Midbrain (tissue), 1 donor: Measurements from ENCODE around the gene UBASH3B.
"Not testable (repeated sequence)": the region's sequence is repeated elsewhere in the genome, so short reads cannot be mapped to it uniquely, and the experiment has no call there.

Experiments
- DNase-seq: peaks from one replicate; lab custom pipeline; 2025; lab: John Stamatoyannopoulos, UW

The UBASH3B gene

DNA sequence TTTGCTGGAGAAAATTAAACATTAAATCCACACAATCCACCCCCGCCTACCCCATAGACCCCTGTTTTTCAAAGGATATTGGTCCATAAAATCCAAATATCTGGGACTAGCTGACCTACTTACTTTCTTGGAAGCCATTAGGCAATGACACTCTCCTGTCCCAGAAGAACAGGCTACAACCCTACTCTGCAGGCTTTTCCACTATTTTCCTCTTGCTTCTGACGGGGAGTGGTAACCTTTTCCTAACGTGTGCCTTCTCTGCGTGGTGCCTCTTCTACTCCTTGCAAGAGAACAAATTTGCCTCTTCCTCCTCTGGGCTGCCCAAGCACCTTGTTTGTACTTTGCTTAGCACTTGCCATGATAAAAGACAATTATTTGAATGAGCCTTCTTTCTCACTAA is 51.6 kb downstream of the UBASH3B start:
- no peak for DNase-seq

GRCh38 chr11:122707901-122708300 is 52.4 kb downstream of the UBASH3B start:
- DNase-seq, result no peak

- no peak for DNase-seq
These were observed 53.7 kb downstream of the UBASH3B start for GRCh38 chr11:122709039-122709760.

GRCh38 chr11:122711362-122711761 is 55.8 kb downstream of the UBASH3B start:
- DNase-seq, result no peak

DNA sequence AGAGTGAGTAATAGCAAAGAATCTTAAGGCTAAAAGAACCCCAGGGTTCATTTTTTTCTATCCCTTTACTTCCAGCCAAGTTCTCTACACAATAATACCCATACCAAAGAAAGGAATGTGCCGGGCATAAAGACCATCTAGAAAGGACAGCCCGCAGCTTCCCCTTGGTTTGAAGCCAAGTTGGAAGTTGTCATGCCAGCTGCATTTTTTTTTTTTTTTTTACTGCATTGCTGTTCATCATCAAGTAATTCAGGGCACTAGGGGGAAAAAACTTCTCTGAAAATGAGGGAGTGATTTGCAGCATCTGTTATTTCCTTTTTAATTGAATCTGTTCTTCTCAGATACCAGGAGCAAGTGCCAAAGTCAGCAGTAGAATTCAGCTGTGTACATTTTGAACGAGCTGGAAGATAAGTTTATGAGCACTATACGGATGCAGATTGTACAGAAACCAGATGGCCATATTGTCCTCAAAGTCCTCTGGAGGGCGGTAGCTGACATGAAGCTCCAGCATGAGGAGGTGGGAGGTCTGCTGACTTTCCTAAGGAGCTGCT is 56.4 kb downstream of the UBASH3B start:
- no peak for DNase-seq

DNA sequence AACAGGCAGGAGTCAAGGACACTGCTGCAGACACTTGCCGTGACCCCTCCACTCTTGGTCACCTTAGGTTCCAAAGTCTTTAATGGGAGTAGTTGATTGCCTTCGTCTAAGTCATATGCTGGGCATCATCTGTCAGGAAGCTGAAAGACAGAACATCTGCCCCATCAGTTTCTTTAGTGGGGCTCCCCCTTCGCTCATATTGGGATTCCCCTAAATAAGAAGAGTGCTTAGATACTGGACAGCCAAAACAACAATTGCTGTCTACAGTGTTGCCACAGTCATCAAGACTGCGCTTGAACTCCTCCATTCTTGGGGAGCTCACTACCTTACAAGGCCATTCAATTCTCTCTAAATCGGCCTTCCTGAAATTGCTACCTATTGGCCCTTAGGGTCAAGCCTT is 58.5 kb downstream of the UBASH3B start:
- DNase-seq, result no peak

DNA sequence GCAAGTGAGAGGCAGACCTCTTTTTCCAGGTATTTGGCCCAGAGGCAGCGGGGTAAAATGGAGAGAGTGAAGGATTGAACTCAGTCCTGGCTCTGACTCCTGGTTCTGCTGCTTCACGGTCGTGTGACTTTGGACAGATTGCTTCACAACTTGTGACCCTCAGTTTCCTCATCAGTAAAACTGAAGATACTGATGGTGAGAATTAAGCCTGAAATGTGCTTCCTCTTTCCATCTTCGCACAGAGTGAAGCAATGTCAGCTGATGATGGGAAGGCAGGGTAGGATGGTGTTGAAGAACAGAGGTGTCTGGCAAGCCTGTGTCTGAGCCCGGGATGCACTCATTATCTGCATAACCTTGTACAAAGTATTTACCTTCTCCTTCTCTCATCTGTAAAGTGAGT is 59.0 kb downstream of the UBASH3B start:
- DNase-seq, result no peak

- DNase-seq, result no peak
These were observed 60.3 kb downstream of the UBASH3B start for GRCh38 chr11:122715548-122716440.

DNA sequence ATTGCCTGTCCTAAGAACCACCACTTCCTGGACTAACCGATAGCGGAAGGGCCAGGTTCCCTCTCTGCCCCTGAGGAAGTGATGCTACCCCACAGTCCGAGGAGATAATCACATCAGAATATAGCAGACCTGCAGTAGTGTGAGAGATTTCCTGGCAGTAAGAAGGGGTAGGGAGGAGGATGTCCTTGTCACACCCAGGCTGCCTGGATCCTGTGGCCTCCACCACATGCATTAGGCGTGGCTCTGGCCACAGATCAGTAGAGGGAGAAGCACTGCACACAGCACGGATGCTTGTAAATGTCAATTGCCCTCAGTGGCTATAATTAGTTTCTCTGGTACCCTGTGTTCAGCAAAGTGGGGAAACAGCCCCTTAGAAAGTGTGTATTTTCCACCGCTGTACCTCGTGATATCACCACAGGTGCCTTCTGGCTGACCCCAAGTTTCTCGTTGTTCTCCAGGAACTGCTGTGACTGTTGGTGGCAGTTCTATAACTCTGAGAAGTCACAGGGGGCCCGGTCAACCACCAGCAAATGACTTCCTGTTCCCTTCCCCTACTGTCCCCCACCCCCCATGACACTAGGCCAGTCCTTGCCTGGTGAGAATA is 61.8 kb downstream of the UBASH3B start:
- no peak for DNase-seq

GRCh38 chr11:122720107-122720881 is 64.8 kb downstream of the UBASH3B start:
- no peak for DNase-seq

DNA sequence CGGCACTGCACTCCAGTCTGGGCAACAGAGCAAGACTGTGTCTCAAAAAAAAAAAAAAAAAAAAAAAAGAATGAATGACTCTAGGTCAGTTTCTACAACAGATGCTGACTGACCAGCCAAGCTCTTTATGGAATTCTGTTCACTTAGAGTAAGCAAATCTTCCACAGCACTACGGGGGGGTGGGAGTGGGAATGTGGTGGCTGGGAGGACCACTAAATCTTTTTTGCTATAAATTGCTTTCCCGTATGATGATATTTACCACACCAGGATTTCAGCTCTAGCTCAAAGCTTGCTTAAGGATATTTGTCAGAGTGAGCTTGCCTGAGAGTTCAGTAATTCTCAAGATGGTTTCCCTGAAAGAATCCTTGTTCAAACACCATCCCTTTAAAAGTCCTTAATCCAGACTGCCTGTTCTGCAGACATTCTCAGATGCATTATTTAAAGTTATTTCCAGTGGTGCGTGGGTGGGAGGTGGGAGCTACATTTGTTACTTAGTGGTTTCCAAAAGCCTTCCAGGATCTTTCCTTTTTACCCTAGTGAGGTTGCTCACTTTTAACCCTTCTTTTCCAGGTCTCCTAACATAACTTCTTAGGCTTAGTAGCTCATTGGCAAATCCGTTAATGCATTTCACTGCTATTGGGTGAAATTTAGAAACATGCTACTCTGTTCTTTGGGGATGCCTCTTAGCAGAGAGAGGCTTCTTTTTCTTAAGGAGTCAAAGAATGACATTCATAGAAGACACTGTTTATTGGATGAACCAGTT is 65.9 kb downstream of the UBASH3B start:
- no peak for DNase-seq

GRCh38 chr11:122721964-122722266 is 66.4 kb downstream of the UBASH3B start:
- no peak for DNase-seq

DNA sequence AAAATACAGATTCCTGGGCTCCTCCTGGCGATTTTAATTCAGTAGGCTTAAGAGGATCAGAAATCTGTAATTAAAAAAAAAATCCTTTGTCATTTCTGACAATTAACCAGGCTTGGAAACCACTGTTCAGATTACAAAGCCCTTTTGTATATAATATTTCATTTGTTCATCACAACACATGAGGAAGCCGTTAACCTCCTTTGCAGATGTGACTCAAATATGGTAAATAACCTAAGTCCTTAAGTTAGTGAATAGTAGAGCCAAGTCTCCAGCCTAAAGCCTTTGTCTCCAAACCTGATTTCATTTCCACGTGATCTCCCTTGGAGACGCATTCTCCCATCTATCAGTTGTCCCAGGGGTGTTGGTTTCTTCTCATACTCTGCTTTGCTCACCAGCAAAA is 67.6 kb downstream of the UBASH3B start:
- no peak for DNase-seq

DNA sequence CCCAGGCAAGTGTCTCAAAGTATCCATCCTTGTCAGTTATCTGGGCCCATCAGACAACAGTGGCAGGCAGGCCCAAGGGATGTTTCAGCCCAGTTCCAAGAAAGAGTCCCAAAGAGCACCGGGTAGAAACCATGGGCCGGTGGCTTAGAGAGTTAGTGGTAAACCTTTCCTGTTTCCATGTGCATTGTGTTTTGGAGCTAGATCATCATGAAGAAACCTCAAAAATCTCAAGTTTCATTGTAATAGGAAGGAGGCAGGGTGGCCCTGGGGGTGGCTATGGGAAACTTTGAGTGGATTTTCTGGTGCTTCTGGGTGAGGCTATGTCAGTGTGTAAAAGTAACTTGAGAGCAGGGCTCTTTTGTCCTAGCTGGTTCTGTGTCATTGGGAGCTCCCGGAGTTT is 68.1 kb downstream of the UBASH3B start:
- no peak for DNase-seq

DNA sequence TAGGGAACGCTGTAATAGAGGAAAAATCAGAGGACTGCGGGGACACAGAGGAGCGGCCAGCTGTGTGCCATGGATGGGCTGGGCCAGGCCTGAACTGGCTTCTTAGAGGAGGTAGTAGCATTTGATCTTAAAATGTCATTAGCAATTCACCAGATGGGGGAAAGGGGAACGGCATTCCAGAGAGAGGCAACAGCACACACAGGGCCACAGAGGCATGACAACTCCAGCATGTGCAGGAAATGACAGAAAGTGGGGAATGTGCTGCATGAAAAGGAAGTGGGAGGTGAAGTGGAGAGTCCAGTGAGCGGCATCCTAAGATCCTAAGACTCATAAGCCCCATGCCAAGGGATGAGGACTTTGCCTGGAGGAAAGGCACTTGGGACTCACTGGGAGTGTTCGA is 69.0 kb downstream of the UBASH3B start:
- DNase-seq, result no peak

DNA sequence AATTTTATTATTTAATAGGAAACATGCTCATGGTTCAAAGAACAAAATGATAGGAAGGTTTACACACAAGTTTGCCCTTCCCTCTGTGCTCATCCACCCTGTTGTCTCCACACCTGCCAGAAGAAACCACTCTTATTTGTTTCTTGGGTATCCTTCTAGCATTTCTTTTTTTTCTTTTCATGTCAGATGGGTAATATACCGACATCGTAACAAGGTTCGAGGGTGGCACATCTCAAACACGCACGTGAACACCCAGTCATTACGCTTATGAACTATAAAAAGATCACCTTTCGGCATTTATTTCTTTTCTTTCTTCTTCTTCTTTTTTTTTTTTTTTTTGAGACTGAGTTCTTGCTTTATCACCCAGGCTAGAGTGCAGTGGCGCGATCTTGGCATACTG is 70.5 kb downstream of the UBASH3B start:
- no peak for DNase-seq

DNA sequence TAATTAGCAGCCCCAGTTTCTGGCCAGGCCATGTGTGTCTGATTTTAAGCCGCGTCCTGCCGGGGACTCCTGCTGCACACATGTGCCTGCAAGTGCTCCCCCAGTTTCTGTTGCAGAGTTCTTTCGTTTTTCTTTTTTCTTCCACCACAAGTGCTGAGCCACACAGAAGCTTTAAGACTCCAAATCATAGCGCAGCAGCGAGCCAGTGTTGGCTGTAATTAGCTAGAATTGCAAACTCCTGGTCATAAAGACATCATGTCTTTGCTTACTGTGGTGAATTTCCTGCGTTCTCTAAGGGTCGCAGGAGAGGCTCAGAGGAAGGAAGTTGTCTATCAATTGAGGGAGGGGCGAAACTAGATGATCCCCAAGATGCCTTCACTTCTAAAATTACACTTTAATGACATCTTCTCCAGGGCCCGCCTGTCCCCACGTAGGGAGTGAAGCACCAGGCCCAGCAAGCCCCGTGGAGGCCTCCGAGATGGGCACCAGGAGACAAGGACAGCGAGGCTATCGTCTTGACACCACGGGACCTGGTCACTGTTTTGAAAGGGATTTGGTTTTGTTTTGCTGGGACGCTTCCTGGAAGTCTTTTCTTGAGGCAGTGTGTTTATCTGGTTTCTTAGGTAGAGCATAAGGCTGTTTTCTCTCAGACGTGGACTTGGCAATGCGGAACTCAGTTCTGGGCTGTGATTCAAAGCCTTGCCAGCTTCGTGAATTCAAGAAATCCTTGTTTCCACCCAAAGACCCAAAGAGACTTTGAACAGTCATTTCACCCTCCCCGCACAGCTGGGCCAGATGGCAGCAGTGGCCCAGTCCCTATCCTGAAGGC is 71.8 kb downstream of the UBASH3B start:
- no peak for DNase-seq

- DNase-seq, result no peak
These were observed 73.0 kb downstream of the UBASH3B start for GRCh38 chr11:122728561-122728960.

- no peak for DNase-seq
These were observed 73.6 kb downstream of the UBASH3B start for GRCh38 chr11:122729139-122729538.

DNA sequence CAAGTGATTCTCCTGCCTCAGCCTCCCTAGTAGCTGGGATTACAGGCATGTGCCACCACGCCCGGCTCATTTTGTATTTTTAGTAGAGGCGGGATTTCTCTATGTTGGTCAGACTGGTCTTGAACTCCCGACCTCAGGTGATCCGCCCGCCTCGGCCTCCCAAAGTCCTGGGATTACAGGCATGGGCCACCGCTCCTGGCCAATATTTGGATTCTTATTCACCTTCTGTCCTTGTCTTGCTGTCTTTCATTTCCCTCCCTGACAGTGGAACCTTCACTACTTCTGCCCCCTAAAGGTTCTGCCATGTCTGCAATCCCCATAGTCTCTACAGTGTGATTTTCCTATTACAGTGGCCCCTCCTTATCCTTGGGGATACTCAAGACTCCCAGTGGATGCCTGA is 75.2 kb downstream of the UBASH3B start:
- not testable (repeated sequence) for DNase-seq
